Thyroid gland (tissue), 4 donors: ENCODE data around the gene CACNA1D.

ENCODE experiments used
- POLR2A ChIP-seq, 2 donors: fragments of 450-650 bp; IDR thresholded peaks; one replicate each; pipeline ENCODE4 v1.6.1; 2017; ENCODE audit warnings: antibody characterized with exemption in 2 of 2, mild to moderate bottlenecking in 2 of 2, moderate library complexity in 1 of 2
- TF ChIP-seq, protein P1 (sequence below), 6 experiments: fragments of 200-600 bp in 3 of 6; fragments of 450-650 bp in 3 of 6; sonication (generic) in 3 of 6; IDR thresholded peaks; one replicate each; pipeline ENCODE4 v1.5.1; 2016 to 2019; ENCODE audit warnings: antibody characterized with exemption in 6 of 6, mild to moderate bottlenecking in 2 of 6, inconsistent platforms in 1 of 6, moderate library complexity in 1 of 6

DNA sequence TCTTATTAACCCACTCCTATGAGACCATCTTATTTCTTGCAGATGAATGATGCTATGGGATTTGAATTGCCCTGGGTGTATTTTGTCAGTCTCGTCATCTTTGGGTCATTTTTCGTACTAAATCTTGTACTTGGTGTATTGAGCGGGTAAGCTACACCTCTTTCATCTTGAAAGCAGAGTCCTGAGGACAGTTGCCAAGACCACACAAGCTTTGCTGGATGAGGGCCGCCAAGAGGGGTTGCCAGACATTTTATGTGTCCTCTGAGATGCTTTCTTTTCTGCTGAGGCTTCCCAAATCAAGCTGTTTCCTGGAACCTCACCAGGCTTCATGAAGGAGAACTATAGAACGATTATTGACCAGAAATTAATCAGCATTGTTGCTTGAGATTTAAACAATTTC lies 178.6 kb downstream of the CACNA1D start:
- TF ChIP-seq, protein P1, sequence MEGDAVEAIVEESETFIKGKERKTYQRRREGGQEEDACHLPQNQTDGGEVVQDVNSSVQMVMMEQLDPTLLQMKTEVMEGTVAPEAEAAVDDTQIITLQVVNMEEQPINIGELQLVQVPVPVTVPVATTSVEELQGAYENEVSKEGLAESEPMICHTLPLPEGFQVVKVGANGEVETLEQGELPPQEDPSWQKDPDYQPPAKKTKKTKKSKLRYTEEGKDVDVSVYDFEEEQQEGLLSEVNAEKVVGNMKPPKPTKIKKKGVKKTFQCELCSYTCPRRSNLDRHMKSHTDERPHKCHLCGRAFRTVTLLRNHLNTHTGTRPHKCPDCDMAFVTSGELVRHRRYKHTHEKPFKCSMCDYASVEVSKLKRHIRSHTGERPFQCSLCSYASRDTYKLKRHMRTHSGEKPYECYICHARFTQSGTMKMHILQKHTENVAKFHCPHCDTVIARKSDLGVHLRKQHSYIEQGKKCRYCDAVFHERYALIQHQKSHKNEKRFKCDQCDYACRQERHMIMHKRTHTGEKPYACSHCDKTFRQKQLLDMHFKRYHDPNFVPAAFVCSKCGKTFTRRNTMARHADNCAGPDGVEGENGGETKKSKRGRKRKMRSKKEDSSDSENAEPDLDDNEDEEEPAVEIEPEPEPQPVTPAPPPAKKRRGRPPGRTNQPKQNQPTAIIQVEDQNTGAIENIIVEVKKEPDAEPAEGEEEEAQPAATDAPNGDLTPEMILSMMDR (IDR thresholded peaks at IDR 0.05), result no peak
- no peak for TF ChIP-seq POLR2A (IDR thresholded peaks at IDR 0.05)
